HepG2 (cell line): Measurements from ENCODE around the gene CLCN2. TPM values are rescaled to one million over a fixed set of nuclear protein-coding genes. Genes with fewer than 3 reads are reported as not detected.

Source experiments
- AHDC1 ChIP-seq: sonication (generic); formaldehyde crosslinking; IDR thresholded peaks from 2 replicates; pipeline ENCODE4 v1.5.1; 2020; ENCODE audit warnings: mild to moderate bottlenecking, missing genetic modification reagents, borderline replicate concordance
- ATF3 ChIP-seq: sonication (generic); formaldehyde crosslinking; IDR thresholded peaks from 2 replicates; pipeline ENCODE4 v1.4.0; 2020; ENCODE audit warnings: missing genetic modification reagents
- CCDC6 ChIP-seq: sonication (generic); formaldehyde crosslinking; IDR thresholded peaks from 2 replicates; pipeline ENCODE4 v1.8.1; 2022; ENCODE audit warnings: mild to moderate bottlenecking, missing genetic modification reagents, moderate library complexity
- DRAP1 ChIP-seq: IDR thresholded peaks from 2 replicates; pipeline ENCODE4 v1.6.1; 2016; ENCODE audit warnings: missing genetic modification reagents, missing compliant biosample characterization
- E2F2 ChIP-seq: sonication (generic); formaldehyde crosslinking; IDR thresholded peaks from 2 replicates; pipeline ENCODE4 v1.4.0; 2020; ENCODE audit warnings: missing genetic modification reagents, borderline replicate concordance
- FOSL1 ChIP-seq: sonication (generic); formaldehyde crosslinking; IDR thresholded peaks from 2 replicates; pipeline ENCODE4 v1.9.0; 2021; ENCODE audit warnings: missing genetic modification reagents, borderline replicate concordance
- HOXA9 ChIP-seq: sonication (generic); formaldehyde crosslinking; IDR thresholded peaks from 2 replicates; pipeline ENCODE4 v1.8.1; 2022; ENCODE audit warnings: missing genetic modification reagents, mild to moderate bottlenecking, moderate library complexity, borderline replicate concordance
- IKZF1 ChIP-seq: fragments of 450-650 bp; IDR thresholded peaks from 2 replicates; pipeline ENCODE4 v1.7.1; 2016
- MLXIP ChIP-seq: sonication (generic); formaldehyde crosslinking; IDR thresholded peaks from 2 replicates; pipeline ENCODE4 v1.9.0; 2021; ENCODE audit warnings: missing genetic modification reagents, borderline replicate concordance
- PRPF4 ChIP-seq: fragments of 200-400 bp; formaldehyde crosslinking; IDR thresholded peaks from 2 replicates; pipeline ENCODE4 v1.6.1; 2016; ENCODE audit warnings: low read length, low read depth; ENCODE audit not compliant: poor library complexity, severe bottlenecking
- U2AF2 ChIP-seq: fragments of 200-400 bp; formaldehyde crosslinking; IDR thresholded peaks from 2 replicates; pipeline ENCODE4 v1.6.1; 2017; ENCODE audit warnings: low read depth, mild to moderate bottlenecking, low read length
- ZBTB7B ChIP-seq: sonication (generic); formaldehyde crosslinking; IDR thresholded peaks from 2 replicates; pipeline ENCODE4 v1.4.0; 2020; ENCODE audit warnings: missing genetic modification reagents
- ZFP62 ChIP-seq: sonication (generic); formaldehyde crosslinking; IDR thresholded peaks from 2 replicates; pipeline ENCODE4 v1.4.0; 2020; ENCODE audit warnings: missing genetic modification reagents
- ZNF354B ChIP-seq: sonication (generic); formaldehyde crosslinking; IDR thresholded peaks from 2 replicates; pipeline ENCODE4 v1.8.0; 2022; ENCODE audit warnings: mild to moderate bottlenecking, missing genetic modification reagents
- ZNF557 ChIP-seq: sonication (generic); formaldehyde crosslinking; IDR thresholded peaks from 2 replicates; pipeline ENCODE4 v1.4.0; 2020; ENCODE audit warnings: missing genetic modification reagents
- ZNF704 ChIP-seq: sonication (generic); formaldehyde crosslinking; IDR thresholded peaks from 2 replicates; pipeline ENCODE4 v1.8.1; 2023; ENCODE audit warnings: mild to moderate bottlenecking, inconsistent platforms, moderate library complexity, missing genetic modification reagents, borderline replicate concordance
- ZSCAN29 ChIP-seq: sonication (generic); formaldehyde crosslinking; conservative IDR thresholded peaks from 2 replicates; pipeline ENCODE4 v1.4.0; 2020; ENCODE audit warnings: mild to moderate bottlenecking, missing genetic modification reagents
- polyA plus RNA-seq, 8 experiments: library from polyadenylated mRNA; depleted of rRNA in 3 of 8; stranded (reverse) in 7 of 8; unstranded in 1 of 8; fragments of >200 nt; fragmentation: Illumina TruSeq in 4 of 8; extraction: Trizol in 4 of 8; gene quantifications; 2 replicates each; pipeline versions ENCODE4 v1.2.1 to v1.2.3, GENCODE V29; 2011 to 2016; ENCODE audit warnings: low read depth in 4 of 8, missing spikeins in 1 of 8, mixed read lengths in 1 of 8; ENCODE audit not compliant: insufficient read depth in 1 of 8
- total RNA-seq, 5 experiments: library from RNA; depleted of rRNA; stranded (reverse); fragments of >200 nt; fragmentation: Illumina TruSeq; extraction: Trizol; gene quantifications; 2 replicates each; pipeline ENCODE4 v1.2.3, GENCODE V29; 2016; ENCODE audit warnings: low read depth in 1 of 5

The CLCN2 gene
- total and polyA plus RNA-seq, 2 of the 13 experiments (the other 11 are each of a cell fraction or from before 2014, with no cell fraction given): 11.4 to 13.5 TPM

GRCh38 chr3:184298759-184299487 is 62.5 kb downstream of the CLCN2 start, which contains the start of gene PSMD2 (continued):
- TF ChIP-seq E2F2 (CRISPR knock-in tag) (no peak), MLXIP (no peak), ZSCAN29 (CRISPR knock-in tag) (no peak), ZNF557 (CRISPR knock-in tag) (no peak), ZFP62 (CRISPR knock-in tag) (no peak), ZNF354B (CRISPR knock-in tag) (no peak), FOSL1 (no peak), DRAP1 (CRISPR knock-in tag) (peak; percentile 58; the same call in 1 of the 2 replicates), HOXA9 (CRISPR knock-in tag) (no peak), U2AF2 (no peak), CCDC6 (CRISPR knock-in tag) (no peak), ZNF704 (CRISPR knock-in tag) (no peak), IKZF1 (no peak), ZBTB7B (CRISPR knock-in tag) (peak; percentile 23; the same call in 1 of the 2 replicates), PRPF4 (no peak), ATF3 (CRISPR knock-in tag) (no peak), AHDC1 (CRISPR knock-in tag) (no peak)
